ENCODE measurements around the gene FBXL2.
"Not testable (repeated sequence)": the region's sequence is repeated elsewhere in the genome, so short reads cannot be mapped to it uniquely, and the experiment has no call there.

The FBXL2 gene

GRCh38 chr3:33385423-33385822 lies 108.2 kb downstream of the FBXL2 start:
- DNase-seq (ENCODE audit: low read depth in 3 of 3) = peak in 1 of 3 experiments; percentile 52

GRCh38 chr3:33386631-33387030 lies 109.4 kb downstream of the FBXL2 start:
- DNase-seq (ENCODE audit: low read depth in 3 of 3) = no peak

- DNase-seq (ENCODE audit: low read depth in 3 of 3) = no peak
These were observed 111.3 kb downstream of the FBXL2 start for GRCh38 chr3:33388374-33389100.

- DNase-seq (ENCODE audit: low read depth in 3 of 3) = no peak
These were observed 112.7 kb downstream of the FBXL2 start for GRCh38 chr3:33389908-33390307.

GRCh38 chr3:33391255-33391995 lies 114.2 kb downstream of the FBXL2 start:
- no peak for DNase-seq (ENCODE audit: low read depth in 3 of 3)

GRCh38 chr3:33392144-33392543 lies 114.9 kb downstream of the FBXL2 start:
- DNase-seq (ENCODE audit: low read depth in 3 of 3) = no peak

GRCh38 chr3:33392703-33393125 lies 115.5 kb downstream of the FBXL2 start:
- DNase-seq (ENCODE audit: low read depth in 3 of 3) = no peak

- no peak for DNase-seq (ENCODE audit: low read depth in 3 of 3)
These were observed 117.3 kb downstream of the FBXL2 start for GRCh38 chr3:33394403-33395054.

- no peak for DNase-seq (ENCODE audit: low read depth in 3 of 3)
These were observed 118.7 kb downstream of the FBXL2 start for GRCh38 chr3:33395900-33396299.

- no peak for DNase-seq (ENCODE audit: low read depth in 3 of 3)
These were observed 121.2 kb downstream of the FBXL2 start for GRCh38 chr3:33398410-33398809.

- no peak for DNase-seq (ENCODE audit: low read depth in 3 of 3)
These were observed 124.5 kb downstream of the FBXL2 start for GRCh38 chr3:33401781-33402180.

- no peak for DNase-seq (ENCODE audit: low read depth in 3 of 3)
These were observed 125.7 kb downstream of the FBXL2 start for GRCh38 chr3:33402936-33403335.

GRCh38 chr3:33403756-33404155 lies 126.5 kb downstream of the FBXL2 start:
- DNase-seq (ENCODE audit: low read depth in 3 of 3) = no peak

GRCh38 chr3:33410816-33411215 lies 133.6 kb downstream of the FBXL2 start:
- not testable (repeated sequence) for DNase-seq (ENCODE audit: low read depth in 3 of 3)

- DNase-seq (ENCODE audit: low read depth in 3 of 3) = peak in 1 of 3 experiments; percentile 28
These were observed 139.9 kb downstream of the FBXL2 start for GRCh38 chr3:33417066-33417673.

GRCh38 chr3:33419948-33420347 lies 142.7 kb downstream of the FBXL2 start:
- DNase-seq (ENCODE audit: low read depth in 3 of 3) = no peak

- DNase-seq (ENCODE audit: low read depth in 3 of 3) = no peak
These were observed 143.7 kb downstream of the FBXL2 start for GRCh38 chr3:33420966-33421365.

GRCh38 chr3:33424606-33425452 lies 147.6 kb downstream of the FBXL2 start:
- no peak for DNase-seq (ENCODE audit: low read depth in 3 of 3)

GRCh38 chr3:33425453-33425852 lies 148.2 kb downstream of the FBXL2 start:
- no peak for DNase-seq (ENCODE audit: low read depth in 3 of 3)

- DNase-seq (ENCODE audit: low read depth in 3 of 3) = no peak
These were observed 148.8 kb downstream of the FBXL2 start for GRCh38 chr3:33426068-33426467.

- DNase-seq (ENCODE audit: low read depth in 3 of 3) = no peak
These were observed 149.5 kb downstream of the FBXL2 start for GRCh38 chr3:33426630-33427317.
